Activated CD8-positive, alpha-beta memory T cell treated with anti-CD3 and anti-CD28 coated beads, Interleukin-2, amount 50 U/mL, for 1 hour (primary cell): ENCODE measurements around the gene BABAM2.

Experiments used
- DNase-seq: peaks from one replicate; pipeline ENCODE4 v3.0.0-alpha.2; 2020; ENCODE audit errors: extremely low read depth

BABAM2 gene

DNA sequence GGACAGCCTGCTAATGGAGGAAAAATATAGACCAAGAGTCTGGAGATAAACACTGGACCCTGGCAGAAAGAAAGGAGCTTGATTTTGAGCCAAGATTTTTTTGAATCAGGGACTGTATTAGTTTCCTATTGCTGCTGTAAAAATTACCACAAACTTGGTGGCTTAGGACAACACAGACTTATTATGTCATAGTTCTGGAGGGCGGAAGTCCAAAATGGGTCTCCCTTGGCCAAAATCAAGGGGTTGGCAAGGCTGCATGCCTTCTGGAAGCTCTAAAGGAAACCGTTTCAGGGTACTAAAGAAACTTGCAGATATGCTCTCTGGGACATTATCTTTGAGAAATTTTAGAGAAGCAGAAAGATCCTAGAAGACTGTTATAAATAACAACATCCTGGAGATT lies 140.1 kb downstream of the BABAM2 start:
- no peak for DNase-seq

DNA sequence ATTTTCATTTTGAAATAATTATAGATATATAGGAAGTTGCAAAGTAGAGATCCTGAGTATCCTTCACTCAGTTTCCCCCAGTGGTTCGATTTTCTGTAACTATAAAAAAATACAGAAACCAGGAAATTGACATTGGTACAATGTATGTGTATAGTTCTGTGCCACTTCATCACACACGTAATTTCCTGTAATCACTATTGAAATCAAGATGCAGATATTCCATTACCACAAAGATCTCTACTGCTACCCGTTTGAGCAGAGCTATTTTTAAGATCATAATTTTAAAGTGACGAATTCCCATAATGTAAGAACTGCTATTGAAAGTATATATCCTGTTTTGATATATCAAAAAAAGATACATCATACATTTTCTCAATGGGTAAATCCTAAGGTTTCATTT lies 142.3 kb downstream of the BABAM2 start:
- DNase-seq = no peak

DNA sequence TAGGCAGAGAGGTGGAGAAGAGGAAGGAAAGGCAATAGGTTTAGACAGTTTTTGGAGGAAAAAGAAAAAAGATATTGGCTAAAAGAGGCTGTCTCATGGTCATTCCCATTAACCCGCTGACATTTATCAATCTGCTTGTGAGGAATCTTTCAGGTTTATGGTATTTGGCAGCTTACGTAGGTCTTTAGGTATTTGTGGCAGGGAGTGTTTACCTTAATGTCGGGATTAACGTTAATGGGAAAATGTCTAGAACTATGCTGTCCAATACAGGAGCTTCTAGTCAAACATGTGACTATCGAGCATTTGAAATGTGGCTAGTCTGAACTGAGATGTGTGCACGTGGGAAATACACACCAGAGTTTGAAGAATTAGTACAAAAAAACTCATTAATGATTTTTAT lies 144.2 kb downstream of the BABAM2 start:
- DNase-seq = no peak

DNA sequence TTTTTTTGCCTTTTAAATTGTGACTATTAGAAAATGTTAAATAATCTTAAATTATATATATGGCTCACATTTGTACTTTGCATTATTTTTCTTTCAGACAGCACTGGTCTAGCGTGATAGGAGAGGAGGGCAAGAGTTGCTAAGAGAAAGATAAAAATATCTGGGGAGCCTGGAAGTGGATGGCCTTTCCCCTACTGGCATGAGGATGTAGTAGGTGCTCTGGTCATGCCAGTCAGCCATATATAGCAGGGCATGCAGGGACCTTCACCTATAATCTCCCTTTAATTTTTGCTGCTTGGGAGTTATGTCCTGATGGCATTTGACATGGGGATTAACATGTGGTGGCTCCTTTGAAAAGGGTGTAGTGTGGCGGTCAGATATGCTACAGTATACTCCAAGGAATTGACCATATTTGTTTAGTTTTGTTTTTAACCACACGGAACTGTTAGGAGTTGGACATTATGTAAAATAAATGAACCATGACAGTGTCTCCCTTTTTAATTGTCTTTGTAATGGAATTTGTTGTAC lies 144.7 kb downstream of the BABAM2 start:
- DNase-seq = no peak

DNA sequence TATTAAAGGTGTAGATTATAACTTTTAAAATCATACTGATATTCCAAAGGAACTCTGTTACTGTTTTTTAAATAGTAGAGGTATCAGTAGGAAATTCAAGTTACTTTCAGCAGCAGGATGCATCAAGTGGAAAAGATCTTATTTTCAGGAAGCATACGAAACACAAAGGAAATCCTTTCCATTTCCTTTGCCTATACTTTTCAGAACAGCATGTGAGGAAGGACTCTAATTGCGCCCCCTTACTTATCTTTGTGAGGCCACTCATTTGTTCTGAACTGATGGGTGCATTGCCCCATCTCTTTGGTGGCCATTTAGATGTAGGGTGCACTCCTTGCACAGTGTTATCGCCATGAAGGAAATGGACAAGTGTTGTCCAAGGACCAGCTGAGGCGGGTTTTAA lies 145.3 kb downstream of the BABAM2 start:
- no peak for DNase-seq

DNA sequence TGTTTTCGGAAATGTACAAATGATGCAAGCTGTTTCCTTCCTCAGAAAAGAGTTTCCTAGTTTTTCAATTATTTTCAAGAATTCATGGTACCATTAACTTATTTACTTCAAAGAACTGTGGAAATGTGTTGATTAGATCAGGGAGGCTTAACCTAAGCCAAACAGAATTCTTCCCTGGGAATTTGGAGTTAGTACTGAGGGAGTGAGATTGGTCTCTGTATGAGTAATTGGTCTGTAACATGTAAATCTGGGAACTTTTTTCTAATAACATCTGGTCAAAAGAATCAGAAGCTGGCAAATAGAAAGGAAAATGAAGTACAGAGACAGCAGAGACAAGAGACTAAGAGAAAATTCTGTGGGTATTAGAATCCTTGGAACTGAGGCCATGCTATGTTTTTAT lies 145.8 kb downstream of the BABAM2 start:
- DNase-seq = no peak

DNA sequence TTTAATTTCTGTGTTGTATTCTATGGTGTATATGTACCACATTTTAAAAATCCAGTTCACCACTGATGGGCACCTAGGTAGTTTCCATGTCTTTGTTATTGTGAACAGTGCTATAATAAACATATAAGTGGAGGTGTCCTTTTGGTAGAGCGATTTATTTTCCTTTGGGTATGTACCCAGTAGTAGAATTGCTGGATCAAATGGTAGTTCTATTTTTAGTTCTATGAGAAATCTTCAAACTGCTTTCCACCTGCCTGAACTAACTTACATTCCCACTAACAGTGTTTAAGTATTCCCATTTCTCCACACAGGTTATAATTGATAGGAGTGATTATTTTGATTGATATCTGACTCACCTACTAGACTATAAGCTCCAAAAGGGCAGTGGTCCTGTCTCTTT lies 148.2 kb downstream of the BABAM2 start:
- no peak for DNase-seq

DNA sequence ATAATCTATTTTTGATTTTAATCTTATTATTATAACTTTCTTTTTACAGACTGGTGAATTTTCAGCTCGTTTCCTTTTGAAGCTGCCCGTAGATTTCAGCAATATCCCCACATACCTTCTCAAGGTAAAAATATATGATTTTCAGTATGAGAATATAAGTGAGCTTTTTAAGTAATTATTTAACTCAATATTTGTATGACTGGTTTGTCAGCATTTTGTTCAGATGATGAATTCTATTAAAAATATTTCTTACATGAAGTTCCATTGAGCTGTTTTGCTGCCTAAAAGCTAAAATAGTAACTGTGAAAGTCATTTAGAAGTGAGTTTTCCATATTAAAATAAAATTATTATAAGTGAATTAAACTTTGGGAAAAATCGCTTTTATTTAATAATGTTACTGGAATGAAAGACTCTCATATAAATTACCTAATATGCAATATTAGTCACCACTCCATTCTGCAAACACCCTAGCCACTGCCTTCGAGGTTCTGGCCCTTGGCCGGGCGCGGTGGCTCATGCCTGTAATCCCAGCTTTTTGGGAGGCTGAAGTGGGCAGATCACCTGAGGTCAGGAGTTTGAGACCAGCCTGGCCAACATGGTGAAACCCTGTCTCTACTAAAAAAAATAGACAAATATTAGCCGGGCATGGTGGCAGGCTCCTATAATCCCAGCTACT lies 155.3 kb downstream of the BABAM2 start:
- no peak for DNase-seq

DNA sequence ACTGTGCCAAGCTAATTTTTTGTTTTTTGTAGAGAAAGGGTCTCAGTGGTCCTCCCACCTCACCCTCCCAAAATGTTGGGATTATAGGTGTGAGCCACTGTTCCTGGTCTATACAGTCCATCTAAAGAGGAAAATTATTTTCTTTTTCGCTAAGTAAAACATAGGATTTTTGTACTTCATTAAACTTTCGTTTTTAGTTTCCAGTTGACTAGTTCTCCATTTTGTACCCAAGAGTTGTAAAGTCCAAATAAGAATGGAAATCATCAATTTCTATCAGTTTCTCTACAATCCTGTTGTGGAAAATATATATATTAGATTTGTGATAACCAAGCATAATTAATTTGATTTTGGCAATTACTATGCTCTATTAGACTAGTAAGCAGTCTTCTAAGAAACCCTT lies 156.4 kb downstream of the BABAM2 start:
- no peak for DNase-seq

DNA sequence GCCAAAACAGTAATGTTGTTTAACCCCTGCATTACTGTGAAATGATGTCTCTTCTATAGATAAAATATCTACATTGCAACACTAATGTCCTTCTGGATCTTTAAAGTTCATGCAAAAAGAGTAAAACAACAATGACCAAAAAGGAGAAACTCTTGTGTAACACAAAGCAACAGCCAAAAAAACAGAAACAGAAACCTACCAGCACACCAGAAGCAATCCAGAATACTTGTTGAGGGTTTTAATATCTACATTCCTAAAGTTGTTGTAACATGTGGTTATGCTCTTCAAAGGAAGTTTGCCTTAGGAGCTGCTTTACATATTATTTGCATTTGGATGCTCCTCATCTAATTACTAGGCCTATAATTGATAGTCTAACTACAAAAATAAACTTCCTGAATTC lies 157.2 kb downstream of the BABAM2 start:
- DNase-seq = no peak

DNA sequence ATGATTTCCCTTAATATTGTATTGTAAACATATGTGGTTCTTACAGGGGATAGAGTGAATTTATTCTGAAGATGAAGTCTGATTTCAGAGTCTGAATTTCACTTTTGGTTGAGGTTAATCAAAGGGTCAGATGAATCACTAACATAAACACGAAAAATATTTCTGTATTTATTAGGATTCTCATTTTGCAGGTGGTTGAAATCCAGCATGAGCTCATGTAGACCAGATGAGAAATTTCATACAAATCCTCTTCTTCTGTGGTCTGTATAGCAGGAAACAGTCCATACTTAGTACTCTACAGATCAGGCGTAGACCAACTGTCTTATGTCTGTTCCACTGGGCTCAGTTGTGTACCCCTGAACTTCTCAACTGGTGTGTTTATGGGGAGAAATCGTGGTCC lies 157.8 kb downstream of the BABAM2 start:
- no peak for DNase-seq

DNA sequence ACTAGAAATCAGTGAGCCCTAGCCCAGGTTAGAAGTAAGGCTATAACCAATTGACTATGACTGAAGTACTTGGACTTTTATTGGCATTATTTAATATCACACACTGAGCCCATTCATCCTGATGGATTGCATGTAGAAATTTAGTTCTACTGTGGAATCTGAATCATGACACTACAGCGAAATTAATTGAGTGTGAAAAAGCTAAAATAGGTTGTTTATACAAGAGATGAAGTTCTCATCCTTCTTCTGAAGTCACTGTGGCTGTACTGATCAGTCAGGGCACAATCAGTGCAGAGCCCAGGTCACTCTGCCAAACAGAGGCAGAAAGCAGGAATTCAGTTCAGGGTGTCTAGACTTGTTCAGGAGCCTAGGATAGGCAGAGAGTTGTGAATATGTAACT lies 158.9 kb downstream of the BABAM2 start:
- no peak for DNase-seq

DNA sequence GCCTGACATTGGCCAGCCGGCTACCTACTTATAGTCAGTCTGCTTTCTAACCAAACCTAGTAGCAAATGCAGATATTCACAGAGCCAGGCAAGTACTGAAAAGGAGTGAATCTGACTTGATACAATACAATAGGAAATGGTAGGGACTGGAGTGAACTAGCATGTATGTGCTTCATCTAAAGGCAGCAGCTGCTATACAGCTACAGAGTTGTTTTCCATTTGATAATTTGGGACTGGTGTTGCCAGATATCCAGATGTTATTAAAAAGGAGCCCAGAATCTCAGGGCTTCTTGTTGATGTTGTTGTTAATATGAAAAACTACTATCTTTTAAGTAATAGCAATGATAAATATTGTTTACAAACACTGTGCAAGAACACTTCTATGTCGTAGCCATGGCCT lies 159.4 kb downstream of the BABAM2 start:
- no peak for DNase-seq

DNA sequence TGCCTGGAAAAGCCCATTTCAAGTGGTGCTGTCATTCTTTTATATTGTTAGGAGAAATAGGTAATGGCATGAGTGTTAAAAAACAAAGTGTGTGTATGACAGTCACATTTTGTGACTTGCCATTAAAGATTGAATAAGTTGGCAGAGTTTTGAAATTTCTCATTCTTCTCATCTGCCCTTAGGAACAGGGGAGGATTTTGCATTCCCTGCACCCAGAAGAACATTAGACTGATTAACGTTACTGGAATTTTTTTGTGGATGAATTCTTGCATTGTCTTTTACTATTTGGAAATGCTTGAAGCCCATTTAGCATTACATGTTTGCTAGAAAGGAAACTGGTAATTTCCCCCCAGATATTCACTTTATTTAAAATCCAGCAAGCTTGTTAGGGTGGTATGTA lies 162.2 kb downstream of the BABAM2 start:
- DNase-seq = no peak

DNA sequence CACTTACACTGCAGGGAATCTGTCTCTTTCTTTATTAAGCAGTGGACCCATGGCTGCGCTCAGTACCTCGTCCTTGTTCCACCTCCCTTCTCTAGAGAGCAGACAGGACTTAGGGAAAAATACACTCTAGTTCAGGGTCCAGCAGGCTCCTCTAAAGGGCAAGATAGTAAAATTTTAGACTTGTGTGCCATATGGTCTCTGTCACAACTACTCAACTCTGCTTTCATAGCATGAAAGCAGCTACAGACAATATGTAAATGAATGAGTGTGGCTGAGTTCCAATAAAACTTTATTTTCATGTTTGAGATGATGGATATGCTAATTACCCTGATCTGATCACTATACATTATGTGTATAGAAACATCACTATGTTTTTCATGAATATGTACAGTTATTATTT lies 163.1 kb downstream of the BABAM2 start:
- DNase-seq = no peak

DNA sequence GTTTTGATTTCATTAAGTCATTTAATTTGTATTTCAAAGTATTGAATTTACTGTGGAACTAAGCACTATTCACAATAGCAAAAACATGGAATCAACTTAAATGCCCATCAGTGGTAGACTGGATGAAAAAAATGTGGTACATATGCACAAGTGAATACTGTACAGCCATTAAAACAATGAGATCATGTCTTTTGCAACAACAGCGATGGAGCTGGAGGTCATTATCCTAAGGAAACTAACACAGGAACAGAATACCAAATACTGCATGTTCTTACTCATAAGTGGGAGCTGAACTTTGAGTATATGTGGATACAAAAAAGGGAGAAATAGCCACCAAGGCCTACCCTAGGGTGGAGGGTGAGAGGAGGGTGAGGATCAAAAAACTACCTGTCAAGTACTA lies 164.4 kb downstream of the BABAM2 start:
- no peak for DNase-seq

DNA sequence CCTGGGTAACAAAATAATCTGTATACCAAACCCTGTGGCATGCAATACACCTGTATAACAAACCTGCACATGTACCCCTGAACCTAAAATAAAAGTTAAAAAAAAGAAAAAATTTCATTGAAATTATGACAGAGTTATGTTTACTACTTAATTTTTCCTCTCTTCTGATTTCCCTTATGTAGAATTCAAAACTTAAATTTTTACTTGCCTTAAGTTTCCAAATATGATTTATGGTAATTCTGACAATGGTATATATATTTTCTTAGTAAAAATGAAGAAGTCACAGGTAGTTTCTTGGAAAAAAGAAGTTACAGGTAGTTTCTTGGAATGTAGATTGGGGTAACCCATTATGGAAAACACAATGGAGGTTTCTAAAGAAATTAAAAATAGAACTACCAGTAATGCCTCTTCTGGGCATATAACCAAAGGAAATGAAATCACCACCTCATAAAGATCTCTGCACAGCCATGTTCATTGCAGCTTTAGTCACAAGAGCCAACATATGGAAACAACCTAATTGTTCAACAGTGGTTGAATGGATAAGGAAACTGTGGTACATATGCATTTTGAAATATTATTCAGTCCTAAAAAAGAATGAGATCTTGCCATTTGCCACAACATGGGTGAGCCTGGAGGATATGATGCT lies 164.9 kb downstream of the BABAM2 start:
- no peak for DNase-seq

DNA sequence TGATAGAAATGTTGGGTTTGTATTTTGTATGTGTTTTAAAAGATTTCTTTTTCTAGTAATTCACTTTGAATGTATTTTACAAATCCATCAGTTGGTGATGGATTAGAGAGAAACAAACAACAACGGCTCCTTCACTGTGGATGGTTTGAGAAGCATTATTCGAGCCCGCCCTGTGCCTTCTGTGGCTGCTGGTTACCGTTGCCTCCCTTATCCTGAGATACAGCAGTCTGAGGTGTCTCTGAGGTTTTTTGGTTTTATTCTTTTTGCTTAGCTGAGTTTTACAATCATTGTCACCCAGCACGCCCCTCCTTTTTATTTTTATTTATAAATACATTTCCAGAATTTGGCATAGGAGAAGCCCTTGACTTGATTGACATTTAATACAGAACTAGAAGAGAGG lies 168.3 kb downstream of the BABAM2 start:
- no peak for DNase-seq

DNA sequence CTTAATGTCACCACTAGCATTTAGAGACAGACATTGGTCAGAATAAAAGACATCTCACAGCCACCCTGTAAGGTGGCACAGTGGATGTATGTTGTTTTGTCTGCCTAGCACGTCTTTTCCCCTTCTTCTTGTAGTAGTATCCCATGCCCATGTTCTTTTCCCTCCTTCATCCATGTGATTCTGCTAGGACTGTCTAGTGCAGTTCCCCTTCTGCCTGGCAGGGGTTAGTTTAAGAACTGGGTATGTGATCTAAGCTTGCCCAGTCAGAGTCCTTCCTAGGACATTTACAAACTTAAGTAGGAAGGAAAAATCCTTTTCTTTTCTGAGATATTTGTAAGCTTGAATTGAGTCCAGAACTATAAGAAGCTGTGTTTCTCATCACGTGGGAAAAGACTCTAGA lies 172.3 kb downstream of the BABAM2 start:
- DNase-seq = no peak

DNA sequence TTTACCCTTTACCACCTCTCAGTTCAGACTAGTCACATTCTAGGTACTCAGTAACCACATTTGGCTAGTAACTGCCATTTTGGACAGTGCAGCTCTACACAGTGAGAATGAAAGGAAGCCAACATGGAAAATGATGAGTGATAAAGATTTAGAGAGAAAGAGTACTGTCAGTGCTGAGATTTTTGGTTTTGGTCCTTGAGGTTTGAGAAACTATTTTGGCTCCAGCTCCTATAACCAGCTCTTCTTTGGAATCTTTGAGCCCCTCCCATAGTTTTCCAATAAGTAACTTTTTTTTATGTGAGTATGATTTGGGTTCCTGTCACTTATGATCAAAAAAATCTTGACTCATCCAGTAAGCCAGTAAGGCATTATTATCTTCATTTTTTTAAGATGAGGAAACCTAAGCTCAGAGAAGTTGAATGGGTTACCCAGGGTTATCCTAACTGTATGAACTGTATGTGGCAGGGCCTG lies 173.0 kb downstream of the BABAM2 start:
- no peak for DNase-seq

DNA sequence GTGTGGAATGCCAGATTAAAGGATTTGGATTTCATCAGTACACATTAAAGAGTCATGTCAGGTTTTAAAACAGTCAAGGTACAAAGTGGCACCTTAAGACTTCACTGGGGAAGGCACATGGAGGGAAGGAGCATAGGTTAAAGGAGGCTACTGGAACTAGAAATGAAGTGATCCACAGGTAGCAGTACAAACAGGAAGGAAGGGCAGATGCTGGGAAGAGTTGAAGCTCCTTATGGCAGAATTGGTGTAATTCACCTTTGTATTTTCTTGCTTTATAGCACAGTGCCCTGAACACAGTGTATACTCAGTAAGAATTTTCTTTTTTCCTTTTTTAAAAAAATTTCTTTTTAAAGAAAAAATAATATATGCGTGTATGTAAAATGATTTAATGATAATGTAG lies 177.1 kb downstream of the BABAM2 start:
- DNase-seq = no peak

DNA sequence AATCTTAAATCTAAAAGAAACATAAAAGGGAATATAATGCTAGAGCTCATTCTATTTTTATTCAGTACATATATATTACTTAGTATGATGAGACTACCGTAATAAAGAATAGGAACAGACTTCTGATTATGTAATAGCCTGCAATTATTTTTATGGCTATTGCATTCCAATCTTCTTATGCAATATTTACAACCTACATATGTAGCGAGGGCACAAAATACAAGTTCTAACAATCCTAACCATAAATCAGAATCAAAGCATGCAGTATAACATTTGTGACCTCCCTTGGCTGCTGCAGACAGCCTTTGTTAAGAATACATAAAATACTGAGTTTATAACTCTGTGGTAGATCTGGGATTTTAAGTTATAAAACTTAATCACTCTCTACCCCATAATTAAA lies 177.6 kb downstream of the BABAM2 start:
- DNase-seq = no peak

DNA sequence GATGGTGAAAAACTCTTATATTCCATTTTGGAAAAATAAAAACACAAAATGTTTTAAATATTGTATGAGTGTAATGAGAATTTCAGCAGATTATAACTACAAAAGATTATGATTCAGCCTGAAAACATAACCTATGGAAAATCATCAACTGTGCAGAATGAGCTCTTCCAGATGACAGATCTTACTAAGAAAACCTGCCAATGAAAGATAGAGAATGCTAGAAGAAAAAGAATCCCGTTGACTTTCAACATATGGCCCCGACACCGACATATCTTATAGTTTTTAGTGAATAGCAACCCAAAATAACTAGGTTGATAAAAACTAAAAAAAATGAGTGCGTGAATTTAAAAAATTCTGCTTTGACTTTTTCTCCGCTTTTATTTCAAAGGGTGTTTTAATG lies 178.0 kb downstream of the BABAM2 start:
- DNase-seq = no peak

DNA sequence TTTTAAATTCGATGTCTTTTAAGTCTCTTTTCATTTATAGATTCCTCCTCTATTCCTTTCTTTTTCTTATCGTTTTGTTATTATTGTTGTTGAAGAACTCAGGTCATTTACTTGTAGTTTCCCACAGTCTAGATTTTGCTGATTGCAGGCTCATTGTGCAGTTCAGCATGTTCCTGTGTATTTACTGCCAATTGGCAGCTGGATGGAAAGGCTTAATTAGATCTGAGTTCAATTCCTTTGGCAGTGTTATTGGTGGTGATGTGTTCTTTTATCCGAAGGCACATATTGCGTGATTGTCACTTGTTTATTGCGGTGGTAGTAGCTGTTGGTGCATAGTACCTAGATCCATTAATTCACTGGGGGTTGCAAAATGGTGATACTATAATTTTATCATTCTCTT lies 180.7 kb downstream of the BABAM2 start:
- DNase-seq = no peak
